ENCODE data around the gene LSM3. TPM values are rescaled to one million over a fixed set of nuclear protein-coding genes. Genes with fewer than 3 reads are reported as not detected.

The LSM3 gene
- total RNA-seq, 1 donor from 2014 or later: 9.5 TPM

GRCh38 chr3:14231145-14231990 lies 52.8 kb downstream of the LSM3 start:
- Histone ChIP-seq H3K27me3 (ENCODE audit: insufficient read depth, low read length) (no peaks in the 10 kb centered on the region), H2AFZ (ENCODE audit: low read depth, low read length) (no peak overlapping the region), H3K79me2 (ENCODE audit: insufficient read depth, low read length) (no peaks in the 10 kb centered on the region), H3K27ac (ENCODE audit: low read depth, low read length) (no peak overlapping the region), H3K4me3 (ENCODE audit: insufficient read depth, low read depth, low read length) (no peak overlapping the region), H3K4me2 (ENCODE audit: low read length) (no peak overlapping the region), H3K4me1 (ENCODE audit: insufficient read depth, low read length) (peaks cover 10% of the 10 kb centered on the region), H3K9ac (ENCODE audit: low read length) (no peak overlapping the region), H4K20me1 (ENCODE audit: insufficient read depth, low read length) (no peaks in the 10 kb centered on the region), H3K36me3 (ENCODE audit: insufficient read depth, low read length) (no peaks in the 10 kb centered on the region), H3K9me3 (ENCODE audit: insufficient read depth, low read depth, low read length) (peaks cover 3% of the 10 kb centered on the region)
- TF ChIP-seq EZH2 (IDR thresholded peaks at IDR 0.05; ENCODE audit: insufficient read depth, low read length) (no peak), CTCF (IDR thresholded peaks at IDR 0.05; ENCODE audit: insufficient read depth, low read depth, low read length) (no peak)
- H3K27me3 Mint-ChIP-seq (ENCODE audit: low read depth, unreplicated experiment): no peaks in the 10 kb centered on the region
- no peak overlapping the region for H3K27ac Mint-ChIP-seq (ENCODE audit: unreplicated experiment)
- FAIRE-seq (no peak), DNase-seq (ENCODE audit: low read depth) (no peak)
- H3K4me1 Mint-ChIP-seq (ENCODE audit: low read depth, unreplicated experiment): peaks cover 15% of the 10 kb centered on the region
- H3K9me3 Mint-ChIP-seq (ENCODE audit: unreplicated experiment): peaks cover 10% of the 10 kb centered on the region
- H3K36me3 Mint-ChIP-seq (ENCODE audit: low read depth, unreplicated experiment): peaks cover 6% of the 10 kb centered on the region
- H3K4me3 Mint-ChIP-seq (ENCODE audit: unreplicated experiment): no peak overlapping the region

GRCh38 chr3:14231998-14232501 lies 53.4 kb downstream of the LSM3 start:
- H3K36me3 Mint-ChIP-seq (ENCODE audit: low read depth, unreplicated experiment): peaks cover 6% of the 10 kb centered on the region
- H3K27me3 Mint-ChIP-seq (ENCODE audit: low read depth, unreplicated experiment): no peaks in the 10 kb centered on the region
- H4K20me1 ChIP-seq (ENCODE audit: insufficient read depth, low read length): no peaks in the 10 kb centered on the region
- H3K9me3 ChIP-seq (ENCODE audit: insufficient read depth, low read depth, low read length): peaks cover 3% of the 10 kb centered on the region
- peaks cover 10% of the 10 kb centered on the region for H3K4me1 ChIP-seq (ENCODE audit: insufficient read depth, low read length)
- TF ChIP-seq EZH2 (IDR thresholded peaks at IDR 0.05; ENCODE audit: insufficient read depth, low read length) (no peak), CTCF (IDR thresholded peaks at IDR 0.05; ENCODE audit: insufficient read depth, low read depth, low read length) (no peak)
- H3K27me3 ChIP-seq (ENCODE audit: insufficient read depth, low read length): no peaks in the 10 kb centered on the region
- H3K4me2 ChIP-seq (ENCODE audit: low read length): peak overlapping the region; percentile 27
- peaks cover 15% of the 10 kb centered on the region for H3K4me1 Mint-ChIP-seq (ENCODE audit: low read depth, unreplicated experiment)
- H2AFZ ChIP-seq (ENCODE audit: low read depth, low read length): no peak overlapping the region
- H3K4me3 Mint-ChIP-seq (ENCODE audit: unreplicated experiment): no peak overlapping the region
- DNase-seq (ENCODE audit: low read depth) (no peak), FAIRE-seq (no peak)
- peak overlapping the region; percentile 9 for H3K9ac ChIP-seq (ENCODE audit: low read length)
- peaks cover 10% of the 10 kb centered on the region for H3K9me3 Mint-ChIP-seq (ENCODE audit: unreplicated experiment)
- no peaks in the 10 kb centered on the region for H3K79me2 ChIP-seq (ENCODE audit: insufficient read depth, low read length)
- H3K4me3 ChIP-seq (ENCODE audit: insufficient read depth, low read depth, low read length): no peak overlapping the region
- H3K27ac ChIP-seq (ENCODE audit: low read depth, low read length): peak overlapping the region; percentile 43
- no peaks in the 10 kb centered on the region for H3K36me3 ChIP-seq (ENCODE audit: insufficient read depth, low read length)
- no peak overlapping the region for H3K27ac Mint-ChIP-seq (ENCODE audit: unreplicated experiment)

Data from astrocyte (in vitro differentiated cells and primary cell).